NCI-H1048 (cell line): ENCODE data around the gene SH2D7.
A peak's percentile ranks its signal among the peaks of the same experiment; 100 is the strongest.

Experiments
- DNase-seq: peaks from one replicate; lab custom pipeline; 2025; lab: John Stamatoyannopoulos, UW

The SH2D7 gene

GRCh38 chr15:78079298-78080087 lies 12.9 kb upstream of the SH2D7 start:
- DNase-seq = no peak

GRCh38 chr15:78080088-78080460 lies 12.3 kb upstream of the SH2D7 start:
- no peak for DNase-seq

- DNase-seq = no peak
Measured at GRCh38 chr15:78082106-78082742, 10.1 kb upstream of the SH2D7 start.

GRCh38 chr15:78082743-78083110 lies 9.6 kb upstream of the SH2D7 start:
- DNase-seq = no peak

GRCh38 chr15:78083186-78083585 lies 9.2 kb upstream of the SH2D7 start:
- no peak for DNase-seq

GRCh38 chr15:78083687-78084448 lies 8.5 kb upstream of the SH2D7 start:
- DNase-seq = peak; percentile 75

GRCh38 chr15:78084449-78084750 lies 8.0 kb upstream of the SH2D7 start:
- DNase-seq = no peak

GRCh38 chr15:78085928-78086327 lies 6.4 kb upstream of the SH2D7 start:
- no peak for DNase-seq

- DNase-seq = no peak
Measured at GRCh38 chr15:78087951-78088772, 4.2 kb upstream of the SH2D7 start.

- no peak for DNase-seq
Measured at GRCh38 chr15:78088773-78089080, 3.6 kb upstream of the SH2D7 start.

- no peak for DNase-seq
Measured at GRCh38 chr15:78090422-78091063, 1.8 kb upstream of the SH2D7 start.

- no peak for DNase-seq
Measured at GRCh38 chr15:78093242-78094020, 1.1 kb downstream of the SH2D7 start.

GRCh38 chr15:78097667-78098066 lies 5.3 kb downstream of the SH2D7 start:
- DNase-seq = no peak

- no peak for DNase-seq
Measured at GRCh38 chr15:78098131-78098755, 5.9 kb downstream of the SH2D7 start.

- DNase-seq = no peak
Measured at GRCh38 chr15:78100886-78101285, 8.5 kb downstream of the SH2D7 start.

GRCh38 chr15:78101423-78102105 lies 9.2 kb downstream of the SH2D7 start:
- no peak for DNase-seq

GRCh38 chr15:78102211-78102610 lies 9.8 kb downstream of the SH2D7 start:
- DNase-seq = no peak

- DNase-seq = no peak
Measured at GRCh38 chr15:78102741-78103140, 10.4 kb downstream of the SH2D7 start.

GRCh38 chr15:78103406-78104118 lies 11.2 kb downstream of the SH2D7 start:
- DNase-seq = no peak

- DNase-seq = no peak
Measured at GRCh38 chr15:78104119-78104479, 11.7 kb downstream of the SH2D7 start.
